Stimulated activated CD8-positive, alpha-beta memory T cell treated with anti-CD3 and anti-CD28 coated beads, Interleukin-7, amount 100 ng/mL, for 1 hour (primary cell): ENCODE data around the gene ESYT3.
"Not testable (repeated sequence)": the region's sequence is repeated elsewhere in the genome, so short reads cannot be mapped to it uniquely, and the experiment has no call there.

Experiments used
- DNase-seq, 2 donors: peaks; one replicate each; pipeline ENCODE4 v3.0.0-alpha.2; 2020; ENCODE audit warnings: low read depth in 2 of 2

ESYT3 gene

GRCh38 chr3:138492980-138493675 is 58.7 kb downstream of the ESYT3 start:
- no peak for DNase-seq

- no peak for DNase-seq
These were observed 59.6 kb downstream of the ESYT3 start for GRCh38 chr3:138493804-138494606.

- no peak for DNase-seq
These were observed 60.2 kb downstream of the ESYT3 start for GRCh38 chr3:138494607-138494929.

GRCh38 chr3:138495638-138496037 is 61.2 kb downstream of the ESYT3 start:
- DNase-seq = not testable (repeated sequence)

- DNase-seq = no peak
These were observed 62.0 kb downstream of the ESYT3 start for GRCh38 chr3:138496436-138496835.

GRCh38 chr3:138497021-138497420 is 62.6 kb downstream of the ESYT3 start:
- no peak for DNase-seq

GRCh38 chr3:138497851-138498250 is 63.4 kb downstream of the ESYT3 start:
- DNase-seq = no peak

GRCh38 chr3:138498991-138499390 is 64.6 kb downstream of the ESYT3 start:
- DNase-seq = no peak

GRCh38 chr3:138507524-138507923 is 73.1 kb downstream of the ESYT3 start:
- DNase-seq = no peak

- DNase-seq = no peak
These were observed 75.2 kb downstream of the ESYT3 start for GRCh38 chr3:138509586-138509985.

GRCh38 chr3:138511945-138512344 is 77.5 kb downstream of the ESYT3 start:
- DNase-seq = no peak

- no peak for DNase-seq
These were observed 78.9 kb downstream of the ESYT3 start for GRCh38 chr3:138513090-138513843.

GRCh38 chr3:138521445-138521844 is 87.0 kb downstream of the ESYT3 start:
- DNase-seq = not testable (repeated sequence)
